OCI-LY1 (cell line): ENCODE results near the gene CA9.

Source experiments
- CTCF ChIP-seq: fragments of 200-600 bp; sonication (generic), shearing (Covaris generic); IDR thresholded peaks from 2 replicates; pipeline ENCODE4 v1.5.1; 2017; ENCODE audit warnings: mild to moderate bottlenecking, antibody characterized with exemption, low read length, moderate library complexity, mixed read lengths
- EZH2 ChIP-seq: fragments of 200-600 bp; sonication (generic), shearing (Covaris generic); IDR thresholded peaks from 2 replicates; pipeline ENCODE4 v1.8.0; 2017; ENCODE audit warnings: borderline replicate concordance, mixed run types, mild to moderate bottlenecking, antibody characterized with exemption, low read length, moderate library complexity, mixed read lengths

DNA sequence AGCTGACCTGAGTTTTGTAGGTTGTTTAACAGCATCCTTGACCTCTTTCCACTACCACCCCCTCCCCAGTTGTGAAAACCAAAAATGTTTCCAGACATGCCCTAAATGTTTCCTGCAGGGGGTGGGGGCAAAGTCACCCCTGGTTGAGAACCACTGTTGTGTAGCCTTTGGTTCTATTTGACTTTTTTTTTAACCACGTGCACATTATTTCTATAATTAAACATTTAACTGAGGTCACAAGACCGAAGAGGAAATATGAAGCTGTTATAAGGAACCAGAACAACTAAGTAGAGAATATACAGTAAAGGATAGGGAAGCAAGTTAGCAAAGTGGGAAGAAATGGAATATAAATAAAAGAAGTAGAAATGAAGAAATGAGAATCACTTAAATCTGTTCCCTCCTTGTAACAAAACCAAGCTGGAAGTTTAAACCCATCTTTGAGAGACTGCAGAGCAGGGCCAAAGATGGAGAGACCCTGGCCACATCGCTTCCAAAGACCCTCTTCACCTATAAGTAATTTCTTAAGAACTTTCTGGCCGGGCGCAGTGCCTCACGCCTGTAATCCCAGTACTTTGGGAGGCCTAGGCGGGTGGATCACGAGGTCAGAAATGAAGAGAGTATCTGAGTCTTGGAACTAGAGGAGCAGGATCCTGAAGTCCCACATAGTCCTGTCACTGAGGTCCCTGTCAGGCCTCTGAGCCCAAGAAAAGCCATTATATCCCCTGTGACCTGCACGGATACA is 37.4 kb upstream of the CA9 start:
- no peak for TF ChIP-seq EZH2
- TF ChIP-seq CTCF = no peak
